Trophoblast cell (in vitro differentiated cells and primary cell): ENCODE results near the gene SCRN2.

Experiments used
- DNase-seq, 2 donors: peaks; one replicate each; pipeline ENCODE4 v3.0.0-alpha.2; 2016
- H2AFZ ChIP-seq: 2 replicates; pipeline ENCODE4 v1.6.1; 2013; ENCODE audit warnings: low read length, moderate library complexity, mild to moderate bottlenecking; ENCODE audit not compliant: insufficient read depth, poor library complexity
- H2AK5ac ChIP-seq: 2 replicates; pipeline ENCODE4 v1.6.1; 2013; ENCODE audit warnings: mild to moderate bottlenecking, low read length
- H2BK120ac ChIP-seq: 2 replicates; pipeline ENCODE4 v1.6.1; 2013; ENCODE audit warnings: low read length, mild to moderate bottlenecking, moderate library complexity; ENCODE audit not compliant: insufficient read depth, poor library complexity
- H2BK12ac ChIP-seq: 2 replicates; pipeline ENCODE4 v1.6.1; 2013; ENCODE audit warnings: mild to moderate bottlenecking, low read length, moderate library complexity
- H2BK5ac ChIP-seq: 2 replicates; pipeline ENCODE4 v1.6.1; 2013; ENCODE audit warnings: low read length, low read depth, moderate library complexity, mild to moderate bottlenecking; ENCODE audit not compliant: poor library complexity
- H3K14ac ChIP-seq: 2 replicates; pipeline ENCODE4 v1.6.1; 2013; ENCODE audit warnings: mild to moderate bottlenecking, low read length
- H3K18ac ChIP-seq: 2 replicates; pipeline ENCODE4 v1.6.1; 2013; ENCODE audit warnings: mild to moderate bottlenecking, low read length
- H3K23ac ChIP-seq: 2 replicates; pipeline ENCODE4 v1.6.1; 2013; ENCODE audit warnings: low read length
- H3K27ac ChIP-seq: 2 replicates; pipeline ENCODE4 v1.5.1; 2013; ENCODE audit warnings: low read depth, mild to moderate bottlenecking, inconsistent platforms, low read length, moderate library complexity
- H3K27me3 ChIP-seq: 2 replicates; pipeline ENCODE4 v1.6.1; 2013; ENCODE audit warnings: inconsistent platforms, mild to moderate bottlenecking, low read length, moderate library complexity; ENCODE audit not compliant: insufficient read depth
- H3K36me3 ChIP-seq, 2 experiments: 1 replicate in 1 of 2; 2 replicates in 1 of 2; pipeline ENCODE4 v1.6.1; 2013; ENCODE audit warnings: low read length in 2 of 2, mild to moderate bottlenecking in 2 of 2, moderate library complexity in 1 of 2; ENCODE audit not compliant: insufficient read depth in 2 of 2, control insufficient read depth in 1 of 2
- H3K4ac ChIP-seq: 2 replicates; pipeline ENCODE4 v1.6.1; 2013; ENCODE audit warnings: low read depth, mild to moderate bottlenecking, low read length, moderate library complexity
- H3K4me1 ChIP-seq, 2 experiments: 1 replicate in 1 of 2; 2 replicates in 1 of 2; pipeline ENCODE4 v1.6.1; 2013; ENCODE audit warnings: low read length in 2 of 2, mild to moderate bottlenecking in 2 of 2, moderate library complexity in 1 of 2; ENCODE audit not compliant: insufficient read depth in 2 of 2, control insufficient read depth in 1 of 2
- H3K4me2 ChIP-seq: 2 replicates; pipeline ENCODE4 v1.6.1; 2013; ENCODE audit warnings: inconsistent platforms, mild to moderate bottlenecking, low read length, moderate library complexity
- H3K4me3 ChIP-seq: 2 replicates; pipeline ENCODE4 v1.5.1; 2013; ENCODE audit warnings: mild to moderate bottlenecking, low read depth, low read length, inconsistent platforms
- H3K79me1 ChIP-seq: one replicate; pipeline ENCODE4 v1.6.1; 2013; ENCODE audit warnings: low read length
- H3K79me2 ChIP-seq: 2 replicates; pipeline ENCODE4 v1.6.1; 2013; ENCODE audit warnings: low read length, mild to moderate bottlenecking; ENCODE audit not compliant: control insufficient read depth, insufficient read depth, poor library complexity
- H3K9ac ChIP-seq: 2 replicates; pipeline ENCODE4 v1.6.1; 2013; ENCODE audit warnings: mild to moderate bottlenecking, low read length
- H3K9me3 ChIP-seq: 2 replicates; pipeline ENCODE4 v1.6.1; 2013; ENCODE audit warnings: low read depth, mild to moderate bottlenecking, control low read depth, inconsistent platforms, low read length; ENCODE audit not compliant: insufficient read depth
- H4K12ac ChIP-seq: 2 replicates; pipeline ENCODE4 v1.6.1; 2013; ENCODE audit warnings: low read depth, mild to moderate bottlenecking, low read length, moderate library complexity
- H4K8ac ChIP-seq: 2 replicates; pipeline ENCODE4 v1.6.1; 2013; ENCODE audit warnings: low read depth, mild to moderate bottlenecking, low read length, moderate library complexity
- H4K91ac ChIP-seq: one replicate; pipeline ENCODE4 v1.6.1; 2013; ENCODE audit warnings: low read depth, mild to moderate bottlenecking, low read length, moderate library complexity
- WGBS: extraction: QIAGEN DNeasy Blood & Tissue Kit; methylation state at CpG from one replicate; pipeline ENCODE4 v1.1.7; 2013; ENCODE audit warnings: missing lambda C conversion rate; ENCODE audit not compliant: insufficient read length, insufficient coverage; ENCODE audit errors: extremely low coverage; 5-methylcytosine and 5-hydroxymethylcytosine counted together

Gene SCRN2

DNA sequence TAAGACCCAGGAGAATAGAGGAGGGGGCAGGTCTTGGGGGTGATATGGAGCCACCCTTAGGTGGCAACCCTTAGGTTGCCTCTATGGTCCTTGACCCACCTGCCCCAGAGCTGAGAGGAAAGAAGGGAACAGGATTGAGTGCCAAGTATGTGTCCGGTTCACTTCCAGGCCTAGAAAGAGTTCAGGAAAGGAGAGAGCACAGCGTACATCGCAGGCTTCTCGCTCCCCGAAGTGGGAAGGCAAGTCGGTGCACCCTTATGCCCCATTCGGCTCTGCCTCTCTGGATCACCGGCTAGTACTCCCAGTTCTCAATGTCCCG is 9.3 kb upstream of the SCRN2 start:
- Histone ChIP-seq H2AFZ (peak overlapping the region; percentile 53), H3K79me2 (peaks cover 17% of the 10 kb centered on the region), H4K8ac (peak overlapping the region; percentile 82), H3K23ac (no peak overlapping the region), H4K12ac (no peak overlapping the region), H2AK5ac (no peak overlapping the region), H2BK12ac (peak overlapping the region; percentile 72), H3K9me3 (no peaks in the 10 kb centered on the region), H3K9ac (peak overlapping the region; percentile 75), H4K91ac (peak overlapping the region; percentile 56), H3K4me3 (peak overlapping the region; percentile 67), H3K18ac (peak overlapping the region; percentile 89), H3K4ac (peak overlapping the region; percentile 57), H3K4me1 (peaks cover 22 to 34% of the 10 kb centered on the region in 2 experiments), H3K27me3 (peaks cover 13% of the 10 kb centered on the region), H2BK5ac (peak overlapping the region; percentile 85), H3K79me1 (peaks cover 26% of the 10 kb centered on the region), H2BK120ac (peak overlapping the region; percentile 48), H3K4me2 (peak overlapping the region; percentile 82), H3K27ac (peak overlapping the region; percentile 57), H3K14ac (peak overlapping the region; percentile 86), H3K36me3 (peaks cover 9 to 17% of the 10 kb centered on the region in 2 experiments)
- DNase-seq: no peak
- no CpG with 5 or more reads among the region's 9 CpGs for WGBS

DNA sequence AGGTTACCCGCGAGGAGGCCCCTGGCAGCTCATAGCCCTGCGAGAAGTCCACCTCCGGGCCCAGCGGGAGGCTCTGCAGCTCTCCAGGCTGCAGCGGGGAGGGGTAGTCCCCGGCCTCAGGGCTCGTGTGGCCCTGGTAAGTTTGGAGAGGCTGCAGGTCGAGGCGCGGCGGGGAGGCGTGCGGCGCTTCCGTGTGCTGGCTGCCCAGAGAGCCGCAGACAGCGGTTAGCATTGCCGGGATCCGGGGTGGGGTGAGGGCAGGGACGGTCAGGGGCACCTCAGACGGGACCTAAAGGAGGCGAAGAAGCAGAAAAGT is 7.1 kb upstream of the SCRN2 start:
- Histone ChIP-seq H3K79me1 (peaks cover 29% of the 10 kb centered on the region), H3K9me3 (no peaks in the 10 kb centered on the region), H2BK12ac (no peak overlapping the region), H2BK5ac (no peak overlapping the region), H3K27me3 (peaks cover 10% of the 10 kb centered on the region), H4K91ac (no peak overlapping the region), H3K4me3 (peak overlapping the region; percentile 20), H2AFZ (no peak overlapping the region), H3K36me3 (peaks cover 9 to 19% of the 10 kb centered on the region in 2 experiments), H3K18ac (peak overlapping the region; percentile 15), H4K12ac (no peak overlapping the region), H3K4ac (peak overlapping the region; percentile 21), H2BK120ac (no peak overlapping the region), H3K79me2 (peaks cover 17% of the 10 kb centered on the region), H3K4me2 (peak overlapping the region; percentile 39), H3K9ac (no peak overlapping the region), H3K4me1 (peaks cover 31 to 38% of the 10 kb centered on the region in 2 experiments), H2AK5ac (no peak overlapping the region), H3K14ac (peak overlapping the region; percentile 12), H4K8ac (peak overlapping the region; percentile 8), H3K27ac (peak overlapping the region; percentile 37), H3K23ac (no peak overlapping the region)
- no CpG with 5 or more reads among the region's 23 CpGs for WGBS
- no peak for DNase-seq

DNA sequence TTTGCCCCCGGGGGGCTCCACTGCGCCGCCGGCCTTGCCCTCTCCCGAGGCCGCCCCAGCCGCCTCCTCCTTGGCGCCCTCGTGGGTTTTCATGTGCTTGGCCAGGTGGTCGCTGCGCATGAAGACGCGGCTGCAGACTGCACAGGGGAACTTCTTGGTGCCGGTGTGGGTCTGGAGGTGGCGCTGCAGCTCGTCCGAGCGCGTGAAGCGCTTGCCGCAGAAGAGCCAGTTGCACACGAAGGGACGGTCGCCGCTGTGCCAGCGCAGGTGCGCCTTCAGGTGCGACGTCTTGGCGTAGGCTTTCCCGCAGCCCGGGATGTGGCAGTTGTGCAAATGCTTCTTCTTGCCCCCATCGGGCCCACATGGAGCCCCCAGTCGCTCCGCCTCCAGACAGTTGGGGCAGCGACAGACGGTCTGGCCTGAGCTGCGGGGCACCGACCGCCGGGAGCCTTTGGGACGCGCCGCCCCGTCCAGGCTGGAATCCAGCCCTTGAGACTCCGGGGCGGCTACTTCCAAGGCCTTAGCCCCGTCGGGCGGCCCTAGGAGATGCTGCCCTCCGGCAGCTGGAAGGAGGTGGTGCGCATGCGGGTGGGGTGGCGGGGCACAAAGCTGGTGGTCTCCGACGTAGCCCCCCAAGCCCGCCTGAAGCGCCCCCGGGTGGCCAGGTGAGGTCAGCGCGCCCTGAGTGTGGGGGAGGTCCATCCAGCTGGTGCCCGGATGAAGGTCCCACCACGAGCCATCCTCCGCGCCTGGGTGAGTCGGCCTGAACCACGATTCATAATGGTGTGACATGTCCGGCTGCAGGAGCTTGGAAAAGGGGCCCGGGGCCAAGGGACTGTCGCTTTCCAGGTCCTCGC is 6.5 kb upstream of the SCRN2 start:
- Histone ChIP-seq H2AFZ (no peak overlapping the region), H2AK5ac (no peak overlapping the region), H2BK12ac (peak overlapping the region; percentile 31), H3K27me3 (peaks cover 5% of the 10 kb centered on the region), H3K79me1 (peaks cover 29% of the 10 kb centered on the region), H3K14ac (peak overlapping the region; percentile 57), H3K4me3 (peak overlapping the region; percentile 1), H4K91ac (peak overlapping the region; percentile 72), H2BK5ac (peak overlapping the region; percentile 27), H4K8ac (peak overlapping the region; percentile 15), H3K9me3 (no peaks in the 10 kb centered on the region), H2BK120ac (peak overlapping the region; percentile 27), H3K27ac (peak overlapping the region; percentile 48), H3K4me2 (peak overlapping the region; percentile 39), H3K23ac (no peak overlapping the region), H4K12ac (peak overlapping the region; percentile 22), H3K4ac (peak overlapping the region; percentile 51), H3K79me2 (peaks cover 17% of the 10 kb centered on the region), H3K4me1 (peaks cover 31 to 38% of the 10 kb centered on the region in 2 experiments), H3K36me3 (peaks cover 9 to 19% of the 10 kb centered on the region in 2 experiments), H3K18ac (peak overlapping the region; percentile 15), H3K9ac (no peak overlapping the region)
- DNase-seq: peak; percentile 28 to 30
- WGBS: no CpG with 5 or more reads among the region's 71 CpGs

DNA sequence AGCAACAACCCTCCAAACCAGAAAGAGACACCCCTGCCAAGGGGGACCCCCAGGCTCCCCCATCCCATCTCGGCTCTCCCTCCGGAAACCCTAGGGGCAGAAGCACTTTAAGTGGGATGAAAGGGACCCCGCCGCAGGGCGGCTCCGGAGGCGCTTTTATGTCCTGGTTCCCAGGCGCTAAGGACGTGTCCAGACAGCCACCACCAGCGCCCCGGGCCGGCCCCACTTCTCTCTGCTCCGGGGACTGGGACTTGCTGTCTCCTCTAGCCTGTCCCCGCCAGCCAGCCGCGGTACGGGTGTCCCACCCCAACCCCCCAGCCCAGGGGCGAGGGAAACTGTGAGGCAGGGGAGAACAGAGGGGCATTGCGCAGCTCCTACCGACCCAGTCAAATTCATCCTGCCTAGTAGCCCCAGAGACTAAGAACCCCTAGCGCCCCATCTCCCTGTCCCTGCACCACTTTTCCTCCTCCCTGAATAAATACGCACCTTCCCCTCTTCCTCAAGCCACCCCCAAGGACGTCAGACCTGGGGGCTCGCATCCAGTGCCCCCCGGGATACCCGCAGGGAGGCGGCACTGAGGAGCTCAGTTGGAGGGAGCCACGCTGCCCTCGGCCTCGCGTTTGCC is 5.8 kb upstream of the SCRN2 start:
- peak overlapping the region; percentile 72 for H4K91ac ChIP-seq
- H3K79me1 ChIP-seq: peaks cover 28% of the 10 kb centered on the region
- WGBS: no CpG with 5 or more reads among the region's 31 CpGs
- peak overlapping the region; percentile 1 for H3K4me3 ChIP-seq
- H3K4me2 ChIP-seq: peak overlapping the region; percentile 39
- no peaks in the 10 kb centered on the region for H3K9me3 ChIP-seq
- H3K27ac ChIP-seq: peak overlapping the region; percentile 48
- peak overlapping the region; percentile 27 for H2BK120ac ChIP-seq
- peak overlapping the region; percentile 51 for H3K4ac ChIP-seq
- no peak overlapping the region for H2AK5ac ChIP-seq
- no peak overlapping the region for H2AFZ ChIP-seq
- H3K79me2 ChIP-seq: peaks cover 17% of the 10 kb centered on the region
- H4K8ac ChIP-seq: no peak overlapping the region
- H3K14ac ChIP-seq: peak overlapping the region; percentile 57
- H3K23ac ChIP-seq: no peak overlapping the region
- H3K18ac ChIP-seq: peak overlapping the region; percentile 7
- no peaks in the 10 kb centered on the region for H3K27me3 ChIP-seq
- peaks cover 31 to 34% of the 10 kb centered on the region in 2 experiments for H3K4me1 ChIP-seq
- H3K9ac ChIP-seq: no peak overlapping the region
- peak in 1 of 2 donors; percentile 23 for DNase-seq
- peak overlapping the region; percentile 27 for H2BK5ac ChIP-seq
- peaks cover 9 to 19% of the 10 kb centered on the region in 2 experiments for H3K36me3 ChIP-seq
- H2BK12ac ChIP-seq: peak overlapping the region; percentile 31
- H4K12ac ChIP-seq: peak overlapping the region; percentile 22
